KMS-11 (cell line): Measurements from ENCODE around the gene SLIT1.

ENCODE experiments used
- H2AFZ ChIP-seq: fragments of 200-600 bp; sonication (generic); 2 replicates; pipeline ENCODE4 v1.6.1; 2016; ENCODE audit warnings: antibody characterized with exemption, mixed run types, low read depth
- H3K27ac ChIP-seq: fragments of 200-600 bp; sonication (generic); 2 replicates; pipeline ENCODE4 v1.6.1; 2016; ENCODE audit warnings: mild to moderate bottlenecking, mixed run types
- H3K27me3 ChIP-seq: fragments of 200-600 bp; sonication (generic); 2 replicates; pipeline ENCODE4 v1.6.1; 2017; ENCODE audit warnings: mild to moderate bottlenecking, low read depth, mixed run types, moderate library complexity; ENCODE audit not compliant: insufficient read depth
- H3K36me3 ChIP-seq: fragments of 200-600 bp; sonication (generic); 2 replicates; pipeline ENCODE4 v1.6.1; 2017; ENCODE audit warnings: mild to moderate bottlenecking, mixed run types; ENCODE audit not compliant: insufficient read depth
- H3K4me1 ChIP-seq: fragments of 200-600 bp; sonication (generic); 2 replicates; pipeline ENCODE4 v1.6.1; 2016; ENCODE audit warnings: mild to moderate bottlenecking, low read depth, mixed run types; ENCODE audit not compliant: poor library complexity, severe bottlenecking
- H3K4me2 ChIP-seq: fragments of 200-600 bp; sonication (generic); 2 replicates; pipeline ENCODE4 v1.7.0; 2016; ENCODE audit warnings: mild to moderate bottlenecking, mixed run types
- H3K4me3 ChIP-seq: fragments of 200-600 bp; sonication (generic); IDR thresholded peaks from 2 replicates; pipeline ENCODE4 v1.6.1; 2017; ENCODE audit warnings: low read depth, low read length, mixed read lengths; ENCODE audit not compliant: insufficient read depth
- H3K79me2 ChIP-seq: fragments of 200-600 bp; sonication (generic); 2 replicates; pipeline ENCODE4 v1.6.1; 2016; ENCODE audit warnings: low read depth, mixed run types; ENCODE audit not compliant: insufficient read depth
- H3K9ac ChIP-seq: fragments of 200-600 bp; sonication (generic); 2 replicates; pipeline ENCODE4 v1.6.1; 2016; ENCODE audit warnings: mild to moderate bottlenecking, mixed run types
- H4K20me1 ChIP-seq: fragments of 200-600 bp; sonication (generic); 2 replicates; pipeline ENCODE4 v1.6.1; 2016; ENCODE audit warnings: mild to moderate bottlenecking, mixed run types; ENCODE audit not compliant: insufficient read depth
- CTCF ChIP-seq: fragments of 200-600 bp; sonication (generic); conservative IDR thresholded peaks from 2 replicates; pipeline ENCODE4 v1.6.1; 2017; ENCODE audit warnings: low read depth, mild to moderate bottlenecking, antibody characterized with exemption, low read length, moderate library complexity, mixed read lengths

The SLIT1 gene

GRCh38 chr10:97067716-97068391 is 117.9 kb downstream of the SLIT1 start:
- no peaks in the 10 kb centered on the region for H3K27me3 ChIP-seq

GRCh38 chr10:97066877-97067555 is 118.7 kb downstream of the SLIT1 start:
- Histone ChIP-seq H3K4me2 (no peak overlapping the region), H3K4me1 (no peaks in the 10 kb centered on the region), H3K4me3 (no peak overlapping the region)

More at GRCh38 chr10:97067716-97068391, 117.9 kb downstream of the SLIT1 start:
- Histone ChIP-seq H3K4me3 (no peak overlapping the region), H3K4me1 (no peaks in the 10 kb centered on the region), H4K20me1 (no peaks in the 10 kb centered on the region), H3K4me2 (no peak overlapping the region), H2AFZ (no peak overlapping the region), H3K79me2 (no peaks in the 10 kb centered on the region), H3K27ac (no peak overlapping the region), H3K9ac (no peak overlapping the region), H3K36me3 (no peaks in the 10 kb centered on the region)
- TF ChIP-seq CTCF = no peak

GRCh38 chr10:97065686-97066660 is 119.8 kb downstream of the SLIT1 start:
- no peak for TF ChIP-seq CTCF
- no peaks in the 10 kb centered on the region for H4K20me1 ChIP-seq
- H3K27ac ChIP-seq = no peak overlapping the region
- H3K9ac ChIP-seq = no peak overlapping the region
- H3K36me3 ChIP-seq = no peaks in the 10 kb centered on the region
- no peaks in the 10 kb centered on the region for H3K79me2 ChIP-seq
- H3K4me1 ChIP-seq = no peaks in the 10 kb centered on the region
- H3K4me3 ChIP-seq = no peak overlapping the region
- H3K27me3 ChIP-seq = no peaks in the 10 kb centered on the region
- no peak overlapping the region for H2AFZ ChIP-seq
- H3K4me2 ChIP-seq = no peak overlapping the region

More at GRCh38 chr10:97066877-97067555, 118.7 kb downstream of the SLIT1 start:
- no peaks in the 10 kb centered on the region for H4K20me1 ChIP-seq
- no peak overlapping the region for H2AFZ ChIP-seq
- H3K27ac ChIP-seq = no peak overlapping the region
- no peak for TF ChIP-seq CTCF
- H3K36me3 ChIP-seq = no peaks in the 10 kb centered on the region
- H3K9ac ChIP-seq = no peak overlapping the region
- no peaks in the 10 kb centered on the region for H3K27me3 ChIP-seq
- no peaks in the 10 kb centered on the region for H3K79me2 ChIP-seq

GRCh38 chr10:97065128-97065527 is 120.6 kb downstream of the SLIT1 start:
- Histone ChIP-seq H2AFZ (no peak overlapping the region), H3K9ac (no peak overlapping the region), H3K4me3 (no peak overlapping the region), H3K4me2 (no peak overlapping the region), H3K79me2 (no peaks in the 10 kb centered on the region), H3K27me3 (no peaks in the 10 kb centered on the region), H3K36me3 (no peaks in the 10 kb centered on the region), H3K27ac (no peak overlapping the region), H3K4me1 (no peaks in the 10 kb centered on the region), H4K20me1 (no peaks in the 10 kb centered on the region)
- no peak for TF ChIP-seq CTCF
